Esophagus squamous epithelium (tissue), 5 donors: ENCODE measurements around the gene LMTK2. TPM values are rescaled to one million over a fixed set of nuclear protein-coding genes. Genes with fewer than 3 reads are reported as not detected.

Experiments
- DNase-seq: peaks from one replicate; lab custom pipeline; 2025; lab: John Stamatoyannopoulos, UW
- H3K27ac ChIP-seq, 4 donors: fragments of 200-600 bp; sonication (generic); one replicate each; pipeline ENCODE4 v1.5.1; 2016 to 2019; ENCODE audit warnings: mild to moderate bottlenecking in 1 of 4
- H3K27me3 ChIP-seq, 4 donors: fragments of 200-600 bp; sonication (generic); 1 replicate in 3 of 4; 2 replicates in 1 of 4; pipeline versions ENCODE4 v1.5.1 to v1.6.0; 2017 to 2021; ENCODE audit warnings: antibody characterized with exemption in 1 of 4
- H3K36me3 ChIP-seq, 3 donors: fragments of 200-600 bp; sonication (generic); one replicate each; pipeline ENCODE4 v1.5.1; 2016 to 2019
- H3K4me1 ChIP-seq, 3 donors: fragments of 200-600 bp; sonication (generic); one replicate each; pipeline ENCODE4 v1.5.1; 2017 to 2019
- H3K4me3 ChIP-seq, 4 donors: fragments of 200-600 bp; sonication (generic); 1 replicate in 3 of 4; 2 replicates in 1 of 4; pipeline ENCODE4 v1.5.1; 2016 to 2019; ENCODE audit warnings: mild to moderate bottlenecking in 2 of 4, moderate library complexity in 1 of 4
- H3K9me3 ChIP-seq, 3 donors: fragments of 200-600 bp; sonication (generic); one replicate each; pipeline ENCODE4 v1.5.1; 2016 to 2019
- POLR2A ChIP-seq, 4 donors: fragments of 450-650 bp; IDR thresholded peaks; one replicate each; pipeline ENCODE4 v1.6.1; 2017; ENCODE audit warnings: antibody characterized with exemption in 4 of 4, mild to moderate bottlenecking in 4 of 4, moderate library complexity in 3 of 4
- WGBS, 2 donors: methylation state at CpG; one replicate each; pipeline ENCODE4 v1.1.5; 2018; 5-methylcytosine and 5-hydroxymethylcytosine counted together
- intact Hi-C: fragments of 100-400 bp; cut with DNase I; formaldehyde crosslinking; loops from one replicate; pipeline ENCODE4 v1.15.0; 2022
- total RNA-seq, 4 donors: library from RNA; depleted of rRNA; stranded (reverse); fragments of >200 nt; gene quantifications; one replicate each; pipeline ENCODE4 v1.1.0, GENCODE V29; 2016
- TF ChIP-seq, protein P1 (sequence below), 6 experiments: fragments of 450-650 bp in 4 of 6; fragments of 200-600 bp in 2 of 6; sonication (generic) in 2 of 6; IDR thresholded peaks; one replicate each; pipeline ENCODE4 v1.5.1; 2016 to 2019; ENCODE audit warnings: antibody characterized with exemption in 6 of 6, mild to moderate bottlenecking in 4 of 6, moderate library complexity in 4 of 6
- donor health status: DM: yes; HTN: yes; CAD: no.

The LMTK2 gene
- total RNA-seq, 4 donors from 2014 or later: 16.0 to 29.3 (median 20.3) TPM

DNA sequence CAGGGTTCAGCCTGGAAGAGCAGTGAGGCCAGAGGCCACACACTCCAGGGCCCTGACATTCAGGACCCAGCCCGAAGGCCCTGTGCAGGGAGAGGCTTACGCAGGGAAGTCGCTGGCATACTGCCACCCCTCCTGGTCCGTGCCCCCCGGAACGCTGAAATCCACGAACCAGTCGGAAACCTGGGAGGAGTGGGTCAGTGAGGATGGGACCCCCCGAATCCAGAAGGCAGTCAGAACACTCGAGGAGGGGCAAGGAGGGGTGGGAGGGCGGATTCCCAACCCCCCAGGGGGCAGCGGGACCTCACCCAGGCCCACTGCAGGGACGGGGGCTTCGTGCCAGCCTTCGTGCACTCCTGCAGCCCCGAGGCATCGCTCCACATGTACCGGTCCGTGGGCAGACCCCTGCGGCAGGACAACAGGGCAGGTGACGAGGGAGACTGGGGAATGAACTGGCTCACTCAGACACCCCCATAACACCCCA is 118.1 kb downstream of the LMTK2 start:
- peaks cover 7 to 99% (median 11%) of the 10 kb centered on the region in 3 donors for H3K36me3 ChIP-seq
- no peak for DNase-seq
- WGBS, 2 donors: 94% methylated on average over 11 of the region's 21 CpGs; no CpG with 5 or more reads in 1 of the 2 donors

DNA sequence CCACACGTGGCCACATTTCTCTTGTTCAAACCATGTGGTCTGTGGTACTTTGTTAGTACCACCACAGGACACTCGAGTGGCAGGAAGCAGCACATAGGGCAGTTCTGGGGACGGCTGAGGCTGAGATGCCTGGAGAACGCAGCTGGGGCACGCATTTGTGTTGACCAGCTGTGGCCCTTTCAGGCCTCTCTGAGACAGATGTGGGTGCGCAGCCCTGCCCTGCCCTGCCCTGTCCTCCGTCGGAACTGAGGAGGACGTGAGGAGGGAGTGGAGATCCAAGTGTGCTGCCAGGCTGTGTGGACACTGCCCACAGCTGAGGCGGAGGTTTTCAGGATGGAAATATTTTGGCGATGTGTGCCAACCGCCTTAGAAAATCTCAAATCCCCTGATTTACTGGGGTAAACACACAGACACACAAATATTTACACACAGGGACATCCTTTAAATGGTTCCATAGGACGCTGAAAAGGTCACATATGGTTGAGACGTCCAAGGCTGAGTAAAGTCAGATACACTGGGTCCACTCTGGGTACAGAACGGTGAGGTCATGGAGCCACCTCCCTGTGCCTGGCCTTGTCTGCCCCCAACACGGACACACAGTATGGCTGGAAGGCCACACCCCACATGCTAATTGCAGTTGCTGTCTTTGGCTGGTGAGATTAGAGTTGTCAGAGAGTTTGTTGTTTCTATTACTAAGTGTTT is 119.4 kb downstream of the LMTK2 start:
- WGBS, 2 donors: 84 to 94% methylated on average over 10 to 11 of the region's 16 CpGs
- no peak for TF ChIP-seq POLR2A (IDR thresholded peaks at IDR 0.05)
- TF ChIP-seq, protein P1, sequence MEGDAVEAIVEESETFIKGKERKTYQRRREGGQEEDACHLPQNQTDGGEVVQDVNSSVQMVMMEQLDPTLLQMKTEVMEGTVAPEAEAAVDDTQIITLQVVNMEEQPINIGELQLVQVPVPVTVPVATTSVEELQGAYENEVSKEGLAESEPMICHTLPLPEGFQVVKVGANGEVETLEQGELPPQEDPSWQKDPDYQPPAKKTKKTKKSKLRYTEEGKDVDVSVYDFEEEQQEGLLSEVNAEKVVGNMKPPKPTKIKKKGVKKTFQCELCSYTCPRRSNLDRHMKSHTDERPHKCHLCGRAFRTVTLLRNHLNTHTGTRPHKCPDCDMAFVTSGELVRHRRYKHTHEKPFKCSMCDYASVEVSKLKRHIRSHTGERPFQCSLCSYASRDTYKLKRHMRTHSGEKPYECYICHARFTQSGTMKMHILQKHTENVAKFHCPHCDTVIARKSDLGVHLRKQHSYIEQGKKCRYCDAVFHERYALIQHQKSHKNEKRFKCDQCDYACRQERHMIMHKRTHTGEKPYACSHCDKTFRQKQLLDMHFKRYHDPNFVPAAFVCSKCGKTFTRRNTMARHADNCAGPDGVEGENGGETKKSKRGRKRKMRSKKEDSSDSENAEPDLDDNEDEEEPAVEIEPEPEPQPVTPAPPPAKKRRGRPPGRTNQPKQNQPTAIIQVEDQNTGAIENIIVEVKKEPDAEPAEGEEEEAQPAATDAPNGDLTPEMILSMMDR (IDR thresholded peaks at IDR 0.05): no peak
- H3K4me1 ChIP-seq: no peaks in the 10 kb centered on the region
- H3K9me3 ChIP-seq: no peaks in the 10 kb centered on the region
- H3K27me3 ChIP-seq: no peaks in the 10 kb centered on the region
- intact Hi-C loops: no loop called here
- H3K27ac ChIP-seq: no peak overlapping the region
- no peak overlapping the region for H3K4me3 ChIP-seq
- no peak for DNase-seq
- peaks cover 7 to 98% (median 11%) of the 10 kb centered on the region in 3 donors for H3K36me3 ChIP-seq

More for the DNA sequence above, 118.1 kb downstream of the LMTK2 start:
- Histone ChIP-seq H3K4me1 (no peaks in the 10 kb centered on the region), H3K4me3 (no peak overlapping the region), H3K9me3 (no peaks in the 10 kb centered on the region), H3K27ac (no peak overlapping the region), H3K27me3 (no peaks in the 10 kb centered on the region)
- intact Hi-C loops: no loop called here
- TF ChIP-seq, protein P1 (IDR thresholded peaks at IDR 0.05): no peak
- TF ChIP-seq POLR2A (IDR thresholded peaks at IDR 0.05): no peak

DNA sequence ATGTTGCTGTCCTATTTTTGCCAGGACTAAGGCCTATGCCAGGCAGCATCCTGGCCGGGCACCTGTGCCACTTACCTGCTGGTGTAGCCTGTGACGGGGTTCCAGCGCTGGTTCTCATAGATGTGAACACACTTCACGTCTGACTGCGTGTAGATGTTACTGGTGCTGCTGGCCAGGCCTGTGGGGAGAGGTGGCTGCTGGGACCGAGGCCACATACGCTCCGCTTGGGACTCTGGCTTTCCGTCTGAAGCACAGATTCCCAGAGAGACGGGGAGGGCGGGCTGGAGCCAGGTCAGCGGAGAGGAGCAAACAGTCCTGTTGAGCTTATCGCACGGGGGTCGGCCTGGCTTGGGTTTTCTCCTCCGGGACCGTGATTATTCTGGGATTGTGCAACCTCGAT is 121.3 kb downstream of the LMTK2 start:
- Histone ChIP-seq H3K4me1 (no peaks in the 10 kb centered on the region), H3K27ac (no peak overlapping the region), H3K36me3 (peaks cover 3 to 96% (median 7%) of the 10 kb centered on the region in 3 donors), H3K4me3 (no peak overlapping the region), H3K27me3 (no peaks in the 10 kb centered on the region), H3K9me3 (no peaks in the 10 kb centered on the region)
- 94 to 95% methylated on average over 10 to 11 of the region's 18 CpGs for WGBS, 2 donors
- intact Hi-C loops: no loop called here
- TF ChIP-seq POLR2A (IDR thresholded peaks at IDR 0.05): no peak
- TF ChIP-seq, protein P1 (IDR thresholded peaks at IDR 0.05): no peak
- DNase-seq: no peak

DNA sequence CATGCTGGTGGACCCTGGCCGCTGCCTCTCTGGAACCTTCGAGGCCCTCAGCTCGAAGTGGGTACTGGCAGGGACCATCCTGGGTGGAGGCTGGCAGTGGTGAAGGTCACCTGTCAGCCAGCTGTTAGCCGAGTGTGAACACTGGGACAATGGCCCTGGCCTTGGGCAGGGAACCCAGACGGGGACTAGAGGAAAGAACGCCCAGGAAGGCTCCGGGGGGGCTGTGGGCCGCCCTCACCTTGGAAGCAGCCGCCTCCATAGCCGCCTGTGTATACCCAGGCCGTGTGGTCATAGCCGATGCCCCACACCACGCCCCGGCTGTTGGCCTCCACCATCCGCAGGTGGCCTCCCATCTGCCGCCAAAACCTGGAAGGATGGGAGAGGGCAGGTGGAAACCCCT is 122.1 kb downstream of the LMTK2 start:
- Histone ChIP-seq H3K9me3 (no peaks in the 10 kb centered on the region), H3K4me3 (no peak overlapping the region), H3K36me3 (peaks cover 3 to 96% (median 7%) of the 10 kb centered on the region in 3 donors), H3K4me1 (no peaks in the 10 kb centered on the region), H3K27ac (no peak overlapping the region), H3K27me3 (no peaks in the 10 kb centered on the region)
- 88 to 91% methylated on average over 4 to 8 of the region's 16 CpGs for WGBS, 2 donors
- no peak for TF ChIP-seq POLR2A (IDR thresholded peaks at IDR 0.05)
- TF ChIP-seq, protein P1 (IDR thresholded peaks at IDR 0.05): no peak
- DNase-seq: no peak
- intact Hi-C loops: no loop called here

DNA sequence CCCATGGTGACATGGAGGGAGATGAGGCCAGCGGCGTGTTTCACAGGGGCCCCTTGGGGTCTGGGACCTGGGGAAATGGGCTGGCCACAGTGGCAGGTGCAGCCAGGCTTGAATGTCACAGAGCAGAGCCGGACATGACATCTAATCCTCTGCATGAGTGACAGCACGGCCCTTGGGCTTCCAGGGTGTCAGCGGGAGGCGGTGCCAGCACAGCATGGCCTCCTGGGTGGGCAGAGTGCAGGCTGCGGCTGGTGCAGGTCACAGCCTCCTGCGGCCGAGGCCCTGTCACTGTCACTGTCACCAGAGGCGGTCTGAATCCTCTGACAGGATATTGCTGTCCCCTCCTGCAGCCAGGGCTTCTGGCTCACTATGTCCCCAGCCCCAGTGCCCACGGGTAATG is 122.8 kb downstream of the LMTK2 start:
- Histone ChIP-seq H3K27me3 (no peaks in the 10 kb centered on the region), H3K27ac (no peak overlapping the region), H3K9me3 (no peaks in the 10 kb centered on the region), H3K4me3 (no peak overlapping the region), H3K36me3 (peaks cover 3 to 96% (median 6%) of the 10 kb centered on the region in 3 donors), H3K4me1 (no peaks in the 10 kb centered on the region)
- TF ChIP-seq, protein P1 (IDR thresholded peaks at IDR 0.05): no peak
- no peak for TF ChIP-seq POLR2A (IDR thresholded peaks at IDR 0.05)
- no peak for DNase-seq
- 93% methylated on average over 2 of the region's 11 CpGs; no CpG with 5 or more reads in 1 of the 2 donors for WGBS, 2 donors
- intact Hi-C loops: no loop called here
